ENCODE data around the gene COL23A1.
"Not testable (repeated sequence)": the region's sequence is repeated elsewhere in the genome, so short reads cannot be mapped to it uniquely, and the experiment has no call there.

The COL23A1 gene

GRCh38 chr5:178331491-178331996 lies 258.6 kb downstream of the COL23A1 start:
- DNase-seq: no peak

GRCh38 chr5:178330791-178331404 lies 259.3 kb downstream of the COL23A1 start:
- peak; percentile 6 for DNase-seq

GRCh38 chr5:178328826-178329730 lies 261.1 kb downstream of the COL23A1 start:
- no peak for DNase-seq

GRCh38 chr5:178327931-178328711 lies 262.1 kb downstream of the COL23A1 start:
- no peak for DNase-seq

- DNase-seq: no peak
These were observed 262.7 kb downstream of the COL23A1 start for GRCh38 chr5:178327446-178327845.

- DNase-seq: no peak
These were observed 263.8 kb downstream of the COL23A1 start for GRCh38 chr5:178326374-178326715.

- DNase-seq: no peak
These were observed 264.4 kb downstream of the COL23A1 start for GRCh38 chr5:178325679-178326373.

GRCh38 chr5:178325311-178325678 lies 264.9 kb downstream of the COL23A1 start:
- no peak for DNase-seq

- no peak for DNase-seq
These were observed 265.5 kb downstream of the COL23A1 start for GRCh38 chr5:178324481-178325310.

GRCh38 chr5:178323961-178324360 lies 266.2 kb downstream of the COL23A1 start:
- no peak for DNase-seq

- DNase-seq: no peak
These were observed 266.7 kb downstream of the COL23A1 start for GRCh38 chr5:178323541-178323865.

- DNase-seq: no peak
These were observed 267.3 kb downstream of the COL23A1 start for GRCh38 chr5:178322736-178323540.

GRCh38 chr5:178320281-178320855 lies 269.8 kb downstream of the COL23A1 start:
- DNase-seq: no peak

- no peak for DNase-seq
These were observed 270.6 kb downstream of the COL23A1 start for GRCh38 chr5:178319541-178320041.

GRCh38 chr5:178318893-178319292 lies 271.3 kb downstream of the COL23A1 start:
- no peak for DNase-seq

GRCh38 chr5:178318382-178318781 lies 271.8 kb downstream of the COL23A1 start:
- no peak for DNase-seq

- DNase-seq: not testable (repeated sequence)
These were observed 272.5 kb downstream of the COL23A1 start for GRCh38 chr5:178317727-178318126.

- no peak for DNase-seq
These were observed 275.0 kb downstream of the COL23A1 start for GRCh38 chr5:178314961-178315820.

- no peak for DNase-seq
These were observed 276.0 kb downstream of the COL23A1 start for GRCh38 chr5:178314061-178314660.

Data from CD4-positive, alpha-beta T cell treated with Interleukin-17A for 4 hours (primary cell).